Testis (tissue), 2 donors: ENCODE data around the gene DNAJC6.

ENCODE experiments used
- POLR2A ChIP-seq: fragments of 450-650 bp; IDR thresholded peaks from one replicate; pipeline ENCODE4 v1.6.1; 2017; ENCODE audit warnings: antibody characterized with exemption, mild to moderate bottlenecking, moderate library complexity
- TF ChIP-seq, protein P1 (sequence below), 3 experiments: fragments of 450-650 bp in 2 of 3; fragments of 200-600 bp in 1 of 3; sonication (generic) in 1 of 3; IDR thresholded peaks; one replicate each; pipeline ENCODE4 v1.5.1; 2016 to 2019; ENCODE audit warnings: antibody characterized with exemption in 3 of 3, mild to moderate bottlenecking in 2 of 3, moderate library complexity in 1 of 3

- TF ChIP-seq, protein P1, sequence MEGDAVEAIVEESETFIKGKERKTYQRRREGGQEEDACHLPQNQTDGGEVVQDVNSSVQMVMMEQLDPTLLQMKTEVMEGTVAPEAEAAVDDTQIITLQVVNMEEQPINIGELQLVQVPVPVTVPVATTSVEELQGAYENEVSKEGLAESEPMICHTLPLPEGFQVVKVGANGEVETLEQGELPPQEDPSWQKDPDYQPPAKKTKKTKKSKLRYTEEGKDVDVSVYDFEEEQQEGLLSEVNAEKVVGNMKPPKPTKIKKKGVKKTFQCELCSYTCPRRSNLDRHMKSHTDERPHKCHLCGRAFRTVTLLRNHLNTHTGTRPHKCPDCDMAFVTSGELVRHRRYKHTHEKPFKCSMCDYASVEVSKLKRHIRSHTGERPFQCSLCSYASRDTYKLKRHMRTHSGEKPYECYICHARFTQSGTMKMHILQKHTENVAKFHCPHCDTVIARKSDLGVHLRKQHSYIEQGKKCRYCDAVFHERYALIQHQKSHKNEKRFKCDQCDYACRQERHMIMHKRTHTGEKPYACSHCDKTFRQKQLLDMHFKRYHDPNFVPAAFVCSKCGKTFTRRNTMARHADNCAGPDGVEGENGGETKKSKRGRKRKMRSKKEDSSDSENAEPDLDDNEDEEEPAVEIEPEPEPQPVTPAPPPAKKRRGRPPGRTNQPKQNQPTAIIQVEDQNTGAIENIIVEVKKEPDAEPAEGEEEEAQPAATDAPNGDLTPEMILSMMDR (IDR thresholded peaks at IDR 0.05) = no peak
- no peak for TF ChIP-seq POLR2A
Measured at GRCh38 chr1:65321879-65322278, 12.5 kb downstream of the DNAJC6 start.
